Measurements from ENCODE around the gene SAP30BP.

DNA sequence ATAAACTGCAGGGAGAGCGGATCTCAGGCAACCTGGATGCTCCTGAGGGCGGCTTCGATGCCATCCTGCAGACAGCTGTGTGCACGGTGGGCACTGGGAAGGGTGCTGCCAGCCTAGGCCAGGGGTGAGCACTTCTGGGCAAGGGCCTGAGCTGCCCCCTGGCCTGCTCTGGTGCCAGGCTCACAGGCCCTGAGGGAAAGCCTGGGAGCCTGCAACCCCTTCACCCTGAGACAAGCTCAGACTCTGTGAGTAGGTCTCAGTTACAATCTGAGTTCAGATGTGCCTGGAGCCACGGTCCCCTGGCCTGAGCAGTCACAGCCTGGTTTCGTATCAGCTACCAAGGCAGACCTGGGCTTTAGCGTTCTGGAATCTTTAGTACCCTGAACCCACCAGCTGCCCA lies 62.2 kb downstream of the SAP30BP start:
- TF ChIP-seq POLR2AphosphoS5 (IDR thresholded peaks at IDR 0.05; ENCODE audit: low read depth, low read length) (no peak), SMARCC2 (IDR thresholded peaks at IDR 0.05) (no peak), POLR2A (IDR thresholded peaks at IDR 0.05; ENCODE audit: insufficient read depth in 1 of 2, low read depth in 2 of 2, low read length in 2 of 2) (no peak), ZNF749 (CRISPR knock-in tag; IDR thresholded peaks at IDR 0.05; ENCODE audit: borderline replicate concordance) (no peak)
